KMS-11 (cell line): ENCODE measurements around the gene SEC24B.
"Not testable (repeated sequence)": the region's sequence is repeated elsewhere in the genome, so short reads cannot be mapped to it uniquely, and the experiment has no call there.

Experiments
- H2AFZ ChIP-seq: fragments of 200-600 bp; sonication (generic); 2 replicates; pipeline ENCODE4 v1.6.1; 2016; ENCODE audit warnings: antibody characterized with exemption, mixed run types, low read depth
- H3K27ac ChIP-seq: fragments of 200-600 bp; sonication (generic); 2 replicates; pipeline ENCODE4 v1.6.1; 2016; ENCODE audit warnings: mild to moderate bottlenecking, mixed run types
- H3K27me3 ChIP-seq: fragments of 200-600 bp; sonication (generic); 2 replicates; pipeline ENCODE4 v1.6.1; 2017; ENCODE audit warnings: mild to moderate bottlenecking, low read depth, mixed run types, moderate library complexity; ENCODE audit not compliant: insufficient read depth
- H3K36me3 ChIP-seq: fragments of 200-600 bp; sonication (generic); 2 replicates; pipeline ENCODE4 v1.6.1; 2017; ENCODE audit warnings: mild to moderate bottlenecking, mixed run types; ENCODE audit not compliant: insufficient read depth
- H3K4me1 ChIP-seq: fragments of 200-600 bp; sonication (generic); 2 replicates; pipeline ENCODE4 v1.6.1; 2016; ENCODE audit warnings: mild to moderate bottlenecking, low read depth, mixed run types; ENCODE audit not compliant: poor library complexity, severe bottlenecking
- H3K4me2 ChIP-seq: fragments of 200-600 bp; sonication (generic); 2 replicates; pipeline ENCODE4 v1.7.0; 2016; ENCODE audit warnings: mild to moderate bottlenecking, mixed run types
- H3K4me3 ChIP-seq: fragments of 200-600 bp; sonication (generic); IDR thresholded peaks from 2 replicates; pipeline ENCODE4 v1.6.1; 2017; ENCODE audit warnings: low read depth, low read length, mixed read lengths; ENCODE audit not compliant: insufficient read depth
- H3K79me2 ChIP-seq: fragments of 200-600 bp; sonication (generic); 2 replicates; pipeline ENCODE4 v1.6.1; 2016; ENCODE audit warnings: low read depth, mixed run types; ENCODE audit not compliant: insufficient read depth
- H3K9ac ChIP-seq: fragments of 200-600 bp; sonication (generic); 2 replicates; pipeline ENCODE4 v1.6.1; 2016; ENCODE audit warnings: mild to moderate bottlenecking, mixed run types
- H4K20me1 ChIP-seq: fragments of 200-600 bp; sonication (generic); 2 replicates; pipeline ENCODE4 v1.6.1; 2016; ENCODE audit warnings: mild to moderate bottlenecking, mixed run types; ENCODE audit not compliant: insufficient read depth
- TF ChIP-seq, protein P1 (sequence below): fragments of 200-600 bp; sonication (generic); conservative IDR thresholded peaks from 2 replicates; pipeline ENCODE4 v1.6.1; 2017; ENCODE audit warnings: low read depth, mild to moderate bottlenecking, antibody characterized with exemption, low read length, moderate library complexity, mixed read lengths

SEC24B gene

GRCh38 chr4:109552237-109552636, 118.6 kb downstream of the SEC24B start:
- H3K79me2 ChIP-seq = no peaks in the 10 kb centered on the region
- H3K9ac ChIP-seq = no peak overlapping the region
- no peak overlapping the region for H3K4me2 ChIP-seq
- H3K36me3 ChIP-seq = no peaks in the 10 kb centered on the region
- H3K4me1 ChIP-seq = no peaks in the 10 kb centered on the region
- TF ChIP-seq, protein P1, sequence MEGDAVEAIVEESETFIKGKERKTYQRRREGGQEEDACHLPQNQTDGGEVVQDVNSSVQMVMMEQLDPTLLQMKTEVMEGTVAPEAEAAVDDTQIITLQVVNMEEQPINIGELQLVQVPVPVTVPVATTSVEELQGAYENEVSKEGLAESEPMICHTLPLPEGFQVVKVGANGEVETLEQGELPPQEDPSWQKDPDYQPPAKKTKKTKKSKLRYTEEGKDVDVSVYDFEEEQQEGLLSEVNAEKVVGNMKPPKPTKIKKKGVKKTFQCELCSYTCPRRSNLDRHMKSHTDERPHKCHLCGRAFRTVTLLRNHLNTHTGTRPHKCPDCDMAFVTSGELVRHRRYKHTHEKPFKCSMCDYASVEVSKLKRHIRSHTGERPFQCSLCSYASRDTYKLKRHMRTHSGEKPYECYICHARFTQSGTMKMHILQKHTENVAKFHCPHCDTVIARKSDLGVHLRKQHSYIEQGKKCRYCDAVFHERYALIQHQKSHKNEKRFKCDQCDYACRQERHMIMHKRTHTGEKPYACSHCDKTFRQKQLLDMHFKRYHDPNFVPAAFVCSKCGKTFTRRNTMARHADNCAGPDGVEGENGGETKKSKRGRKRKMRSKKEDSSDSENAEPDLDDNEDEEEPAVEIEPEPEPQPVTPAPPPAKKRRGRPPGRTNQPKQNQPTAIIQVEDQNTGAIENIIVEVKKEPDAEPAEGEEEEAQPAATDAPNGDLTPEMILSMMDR = no peak
- no peak overlapping the region for H3K4me3 ChIP-seq
- H3K27ac ChIP-seq = no peak overlapping the region
- no peak overlapping the region for H2AFZ ChIP-seq
- no peaks in the 10 kb centered on the region for H3K27me3 ChIP-seq
- no peaks in the 10 kb centered on the region for H4K20me1 ChIP-seq

DNA sequence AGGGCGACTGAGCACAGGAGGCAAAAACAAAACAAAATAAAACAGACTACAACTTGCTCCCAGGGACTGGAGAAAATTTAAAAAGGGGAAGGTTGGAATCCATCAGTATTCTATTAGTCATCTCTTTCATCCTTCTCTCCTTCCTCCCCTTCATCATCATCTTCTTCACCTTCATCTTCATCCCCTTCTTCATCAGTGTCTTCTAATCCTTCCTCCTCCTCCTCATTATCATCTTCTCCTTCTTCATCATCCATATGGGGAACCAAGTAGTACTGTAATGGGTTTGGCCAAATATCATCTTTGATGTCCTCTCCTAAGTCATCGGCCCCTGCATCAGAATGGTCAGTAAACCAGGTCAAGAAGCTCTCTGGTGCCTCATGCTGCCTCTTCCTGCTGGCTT, 119.5 kb downstream of the SEC24B start:
- no peaks in the 10 kb centered on the region for H3K27me3 ChIP-seq
- H3K4me1 ChIP-seq = no peaks in the 10 kb centered on the region
- no peak overlapping the region for H2AFZ ChIP-seq
- no peak overlapping the region for H3K4me3 ChIP-seq
- no peak overlapping the region for H3K4me2 ChIP-seq
- H3K27ac ChIP-seq = no peak overlapping the region
- TF ChIP-seq, protein P1 = no peak
- H4K20me1 ChIP-seq = no peaks in the 10 kb centered on the region
- no peaks in the 10 kb centered on the region for H3K36me3 ChIP-seq
- no peaks in the 10 kb centered on the region for H3K79me2 ChIP-seq
- no peak overlapping the region for H3K9ac ChIP-seq

- Histone ChIP-seq H3K4me2 (no peak overlapping the region), H3K4me3 (no peak overlapping the region), H4K20me1 (no peaks in the 10 kb centered on the region), H3K79me2 (no peaks in the 10 kb centered on the region), H2AFZ (no peak overlapping the region), H3K36me3 (no peaks in the 10 kb centered on the region), H3K27ac (no peak overlapping the region), H3K27me3 (no peaks in the 10 kb centered on the region), H3K4me1 (peaks cover 8% of the 10 kb centered on the region), H3K9ac (no peak overlapping the region)
- TF ChIP-seq, protein P1 = no peak
These were observed 121.4 kb downstream of the SEC24B start for GRCh38 chr4:109554971-109555370.

DNA sequence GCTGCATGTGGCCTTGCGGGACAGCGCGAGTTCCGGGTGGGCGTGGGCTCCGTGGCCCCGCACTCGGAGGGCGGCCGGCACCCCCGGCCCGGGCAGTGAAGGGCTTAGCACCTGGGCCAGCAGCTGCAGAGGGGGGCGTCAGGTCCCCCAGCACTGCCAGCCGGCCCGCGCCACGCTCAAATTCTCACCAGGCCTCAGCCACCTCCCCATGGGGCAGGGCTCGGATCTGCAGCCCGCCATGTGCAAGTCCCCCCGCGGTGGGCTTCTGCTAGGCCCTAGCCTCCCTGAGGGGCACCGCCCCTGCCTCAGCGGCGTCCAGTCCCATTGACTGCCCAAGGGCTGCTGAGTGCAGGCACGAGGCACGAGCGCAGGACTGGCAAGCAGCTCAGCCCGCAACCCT, 123.8 kb downstream of the SEC24B start:
- no peak overlapping the region for H3K27ac ChIP-seq
- peaks cover 19% of the 10 kb centered on the region for H3K4me1 ChIP-seq
- no peak overlapping the region for H3K9ac ChIP-seq
- no peaks in the 10 kb centered on the region for H3K27me3 ChIP-seq
- peaks cover 9% of the 10 kb centered on the region for H3K79me2 ChIP-seq
- peaks cover 4% of the 10 kb centered on the region; the same call in 1 of the 2 replicates for H4K20me1 ChIP-seq
- TF ChIP-seq, protein P1 = no peak
- H3K36me3 ChIP-seq = no peaks in the 10 kb centered on the region
- no peak overlapping the region for H3K4me2 ChIP-seq
- no peak overlapping the region for H3K4me3 ChIP-seq
- no peak overlapping the region for H2AFZ ChIP-seq

GRCh38 chr4:109558095-109558494, 124.5 kb downstream of the SEC24B start:
- H3K27me3 ChIP-seq, H4K20me1 ChIP-seq, H3K4me2 ChIP-seq, H3K36me3 ChIP-seq, H2AFZ ChIP-seq, H3K9ac ChIP-seq, H3K4me3 ChIP-seq, H3K27ac ChIP-seq: not testable (repeated sequence)
- Histone ChIP-seq H3K4me1 (peaks cover 19% of the 10 kb centered on the region), H3K79me2 (peaks cover 14% of the 10 kb centered on the region)
